GM12891 (cell line): Measurements from ENCODE around the gene PGLYRP2.

ENCODE experiments used
- PAX5 ChIP-seq: IDR thresholded peaks from 2 replicates; pipeline ENCODE4 v1.6.1; 2011; ENCODE audit warnings: low read length, moderate library complexity, mild to moderate bottlenecking; ENCODE audit not compliant: insufficient read depth, severe bottlenecking
- POLR2A ChIP-seq: IDR thresholded peaks from 2 replicates; pipeline ENCODE4 v1.6.1; 2011; ENCODE audit warnings: low read depth, low read length, control low read depth
- POLR2AphosphoS5 ChIP-seq: IDR thresholded peaks from 2 replicates; pipeline ENCODE4 v1.6.1; 2011; ENCODE audit warnings: low read depth, low read length, control low read depth
- SPI1 ChIP-seq: IDR thresholded peaks from 2 replicates; pipeline ENCODE4 v1.6.1; 2011; ENCODE audit warnings: low read depth, low read length, control low read depth

DNA sequence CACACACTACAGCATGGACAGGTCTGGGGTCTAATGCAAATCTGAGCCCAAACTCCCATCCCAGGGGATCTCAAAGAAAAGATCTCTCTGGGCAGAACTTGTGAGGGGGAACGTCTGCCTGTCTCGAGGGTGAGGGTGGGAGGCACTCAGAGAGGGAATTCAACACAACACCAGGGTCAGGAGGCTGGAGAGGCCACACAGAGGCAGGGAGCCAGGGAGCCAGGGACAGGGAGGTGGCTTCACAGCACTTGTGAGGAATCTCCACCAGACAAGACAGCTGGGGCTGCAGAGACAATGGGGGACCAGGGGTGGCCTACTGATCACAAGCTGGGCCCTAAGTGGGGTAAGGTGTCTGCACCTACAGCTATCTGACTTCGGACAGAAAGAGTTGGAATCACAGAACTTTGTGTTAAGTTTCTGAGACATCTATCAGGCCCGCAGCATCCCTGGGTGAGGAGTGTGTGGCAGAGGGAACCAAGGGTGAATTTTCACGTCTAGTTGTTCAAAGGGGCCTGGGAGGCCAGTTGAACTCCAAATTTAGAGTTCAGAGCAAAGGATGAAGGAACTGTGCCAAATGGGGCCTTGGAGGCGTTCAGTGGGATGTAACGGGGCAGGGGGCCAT, 47.8 kb downstream of the PGLYRP2 start:
- TF ChIP-seq POLR2AphosphoS5 = no peak
- TF ChIP-seq POLR2A = no peak
- no peak for TF ChIP-seq PAX5
- no peak for TF ChIP-seq SPI1
